Right lobe of liver (tissue), 6 donors: ENCODE data around the gene PRRX1. TPM values are rescaled to one million over a fixed set of nuclear protein-coding genes. Genes with fewer than 3 reads are reported as not detected.

Experiments used
- ATAC-seq, 4 donors: fragments of 200-7000 bp; cut with Tn5 transposase; one replicate each; pipeline ENCODE4 v1.9.1; 2020; ENCODE audit warnings: mild to moderate bottlenecking in 4 of 4, moderate library complexity in 4 of 4
- DNase-seq, 3 donors: peaks; one replicate each; pipeline ENCODE4 v3.0.0-alpha.2; 2020
- H3K27ac ChIP-seq, 3 donors: fragments of 200-600 bp; one replicate each; pipeline ENCODE4 v1.8.0; 2022
- H3K27me3 ChIP-seq, 2 donors: fragments of 200-600 bp; one replicate each; pipeline ENCODE4 v1.8.0; 2022
- H3K36me3 ChIP-seq, 4 donors: fragments of 200-600 bp; sonication (generic) in 1 of 4; one replicate each; pipeline versions ENCODE4 v1.5.1 to v1.8.0; 2017 to 2022; ENCODE audit warnings: control low read depth in 1 of 4
- H3K4me1 ChIP-seq, 4 donors: fragments of 200-600 bp; sonication (generic) in 1 of 4; one replicate each; pipeline versions ENCODE4 v1.5.1 to v1.8.0; 2017 to 2022; ENCODE audit warnings: control low read depth in 1 of 4
- H3K4me3 ChIP-seq, 3 donors: fragments of 200-600 bp; one replicate each; pipeline ENCODE4 v1.8.0; 2022
- H3K9me3 ChIP-seq, 4 donors: fragments of 200-600 bp; sonication (generic) in 1 of 4; one replicate each; pipeline versions ENCODE4 v1.5.1 to v1.8.0; 2017 to 2022; ENCODE audit warnings: control low read depth in 1 of 4
- CTCF ChIP-seq, 4 donors: fragments of 200-600 bp in 3 of 4; fragments of 450-650 bp in 1 of 4; IDR thresholded peaks; one replicate each; pipeline versions ENCODE4 v1.5.1 to v1.8.0; 2016 to 2022; ENCODE audit warnings: antibody characterized with exemption in 4 of 4, mild to moderate bottlenecking in 2 of 4
- POLR2A ChIP-seq: fragments of 450-650 bp; IDR thresholded peaks from one replicate; pipeline ENCODE4 v1.6.1; 2017; ENCODE audit warnings: antibody characterized with exemption, mild to moderate bottlenecking
- WGBS: methylation state at CpG from one replicate; pipeline ENCODE4 v1.1.6; 2018; ENCODE audit warnings: low coverage, low lambda C conversion rate; ENCODE audit not compliant: insufficient coverage; ENCODE audit errors: missing lambda C conversion rate; 5-methylcytosine and 5-hydroxymethylcytosine counted together
- intact Hi-C, 2 donors: fragments of 100-400 bp; cut with DNase I; formaldehyde crosslinking; loops; one replicate each; pipeline versions ENCODE4 v1.11.2 to v1.14.1; 2022
- total RNA-seq, 6 experiments: library from RNA; depleted of rRNA in 2 of 6; stranded (reverse); fragments of >200 nt in 2 of 6; fragmentation: NEBNext Ultra II Directional in 3 of 6; extraction: Animal tissue kit (Norgen Biotek cat#: 25700) in 3 of 6; gene quantifications; one replicate each; pipeline versions ENCODE4 v1.1.0 to v1.2.4, GENCODE V29; 2016 to 2023
- donor health status: DM: no; HTN: yes; CAD: no.
- donor health status: DM: no; HTN: no; CAD: no.
- donor health status: DM: no; HTN: no; CAD: no.
- donor health status: DM: no; HTN: yes; CAD: no.
- donor health status: DM: no; HTN: yes; CAD: no.

Gene PRRX1
- total RNA-seq, 6 experiments from 2014 or later = 0.05 to 0.55 (median 0.18) TPM

- intact Hi-C loops = no loop called here
- DNase-seq = no peak
- ATAC-seq = peak in 2 of 4 donors; percentile 19 to 24
These were observed 4.5 kb downstream of the PRRX1 start for GRCh38 chr1:170668209-170669106.

GRCh38 chr1:170669107-170669445 is 5.1 kb downstream of the PRRX1 start:
- WGBS = 14% methylated on average over 4 of the region's 8 CpGs
- Histone ChIP-seq H3K27ac (no peak overlapping the region), H3K36me3 (no peaks in the 10 kb centered on the region), H3K4me3 (no peak overlapping the region), H3K4me1 (peaks cover 0 to 18% (median 0%) of the 10 kb centered on the region in 4 donors), H3K27me3 (peaks cover 0 to 30% of the 10 kb centered on the region in 2 donors), H3K9me3 (no peaks in the 10 kb centered on the region)
- intact Hi-C loops = no loop called here
- ATAC-seq (no peak), DNase-seq (no peak)
- TF ChIP-seq POLR2A (no peak), CTCF (IDR thresholded peaks at IDR 0.05) (no peak)

More at GRCh38 chr1:170668209-170669106, 4.5 kb downstream of the PRRX1 start:
- TF ChIP-seq CTCF (IDR thresholded peaks at IDR 0.05) (no peak), POLR2A (no peak)
- no peak overlapping the region for H3K4me3 ChIP-seq
- H3K27ac ChIP-seq = no peak overlapping the region
- WGBS = 5% methylated on average over 32 of the region's 33 CpGs
- no peaks in the 10 kb centered on the region for H3K36me3 ChIP-seq
- peaks cover 0 to 31% of the 10 kb centered on the region in 2 donors for H3K27me3 ChIP-seq
- peaks cover 0 to 18% (median 0%) of the 10 kb centered on the region in 4 donors for H3K4me1 ChIP-seq
- no peaks in the 10 kb centered on the region for H3K9me3 ChIP-seq

GRCh38 chr1:170669586-170670530 is 5.9 kb downstream of the PRRX1 start:
- Histone ChIP-seq H3K4me1 (peaks cover 0 to 10% (median 0%) of the 10 kb centered on the region in 4 donors), H3K4me3 (no peak overlapping the region), H3K27me3 (peaks cover 0 to 25% of the 10 kb centered on the region in 2 donors), H3K9me3 (no peaks in the 10 kb centered on the region), H3K36me3 (no peaks in the 10 kb centered on the region), H3K27ac (no peak overlapping the region)
- intact Hi-C loops = no loop called here
- DNase-seq (no peak), ATAC-seq (no peak)
- TF ChIP-seq CTCF (IDR thresholded peaks at IDR 0.05) = no peak
- no peak for TF ChIP-seq POLR2A
- whole genome bisulfite sequencing = 12% methylated on average over 22 of the region's 22 CpGs

GRCh38 chr1:170670802-170671628 is 7.1 kb downstream of the PRRX1 start:
- Histone ChIP-seq H3K4me1 (peaks cover 0 to 7% (median 0%) of the 10 kb centered on the region in 4 donors), H3K27ac (no peak overlapping the region), H3K4me3 (no peak overlapping the region), H3K27me3 (peaks cover 0 to 28% of the 10 kb centered on the region in 2 donors), H3K9me3 (no peaks in the 10 kb centered on the region), H3K36me3 (no peaks in the 10 kb centered on the region)
- 6% methylated on average over 25 of the region's 29 CpGs for WGBS
- TF ChIP-seq CTCF (IDR thresholded peaks at IDR 0.05) = peak; percentile 16 to 46 (median 40)
- TF ChIP-seq POLR2A = no peak
- intact Hi-C loops = no loop called here
- DNase-seq = no peak
- ATAC-seq = peak in 3 of 4 donors; percentile 37 to 46 (median 38)
